ENCODE data around the gene ENPP1.
"Not testable (repeated sequence)": the region's sequence is repeated elsewhere in the genome, so short reads cannot be mapped to it uniquely, and the experiment has no call there.

Gene ENPP1

DNA sequence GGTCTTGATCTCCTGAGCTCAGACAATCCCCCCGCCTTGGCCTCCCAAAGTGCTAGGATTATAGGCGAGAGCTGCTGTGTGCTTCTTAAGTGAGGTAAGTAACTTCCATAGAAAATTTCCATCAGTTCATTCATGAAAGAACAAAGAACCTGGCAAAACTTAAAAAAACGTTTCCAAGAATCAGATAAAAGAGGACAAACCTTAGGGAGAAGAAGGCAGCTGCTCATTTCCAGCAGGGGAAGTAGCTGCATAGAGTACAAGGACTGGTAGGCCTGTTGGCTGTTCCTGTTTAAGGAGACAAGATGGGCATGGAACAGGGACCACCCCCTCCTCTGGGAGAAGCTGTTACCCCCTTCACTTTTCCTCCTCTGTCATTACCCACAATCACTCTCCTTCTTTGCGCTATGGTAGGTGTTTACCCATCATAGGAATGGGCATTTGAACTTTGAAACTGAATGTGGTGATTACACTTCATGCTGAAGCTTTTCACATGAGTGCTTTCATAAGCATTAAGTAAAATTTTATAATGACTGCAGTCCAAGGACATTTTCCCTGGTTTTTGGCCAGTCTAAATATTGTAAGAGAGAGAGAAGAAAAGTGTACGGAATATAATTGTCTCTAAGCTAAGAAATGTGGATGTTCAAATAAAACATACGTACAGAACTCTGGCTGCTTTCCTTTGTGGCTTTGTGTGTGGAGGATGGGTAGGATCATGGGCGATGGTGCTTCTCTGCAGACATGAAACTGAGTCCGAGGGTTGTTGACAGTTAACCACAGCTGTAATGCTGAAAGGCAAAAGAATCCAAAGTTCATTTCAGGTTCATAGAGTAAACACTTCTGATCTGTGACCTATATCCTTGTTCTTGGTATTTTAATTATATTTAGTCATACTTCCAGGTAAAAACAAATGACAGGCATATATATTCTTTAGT, 86.9 kb downstream of the ENPP1 start:
- no peak overlapping the region for H3K27ac ChIP-seq
- TF ChIP-seq, protein P1, sequence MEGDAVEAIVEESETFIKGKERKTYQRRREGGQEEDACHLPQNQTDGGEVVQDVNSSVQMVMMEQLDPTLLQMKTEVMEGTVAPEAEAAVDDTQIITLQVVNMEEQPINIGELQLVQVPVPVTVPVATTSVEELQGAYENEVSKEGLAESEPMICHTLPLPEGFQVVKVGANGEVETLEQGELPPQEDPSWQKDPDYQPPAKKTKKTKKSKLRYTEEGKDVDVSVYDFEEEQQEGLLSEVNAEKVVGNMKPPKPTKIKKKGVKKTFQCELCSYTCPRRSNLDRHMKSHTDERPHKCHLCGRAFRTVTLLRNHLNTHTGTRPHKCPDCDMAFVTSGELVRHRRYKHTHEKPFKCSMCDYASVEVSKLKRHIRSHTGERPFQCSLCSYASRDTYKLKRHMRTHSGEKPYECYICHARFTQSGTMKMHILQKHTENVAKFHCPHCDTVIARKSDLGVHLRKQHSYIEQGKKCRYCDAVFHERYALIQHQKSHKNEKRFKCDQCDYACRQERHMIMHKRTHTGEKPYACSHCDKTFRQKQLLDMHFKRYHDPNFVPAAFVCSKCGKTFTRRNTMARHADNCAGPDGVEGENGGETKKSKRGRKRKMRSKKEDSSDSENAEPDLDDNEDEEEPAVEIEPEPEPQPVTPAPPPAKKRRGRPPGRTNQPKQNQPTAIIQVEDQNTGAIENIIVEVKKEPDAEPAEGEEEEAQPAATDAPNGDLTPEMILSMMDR (conservative IDR thresholded peaks at IDR 0.05) = no peak
- TF ChIP-seq ZFX (IDR thresholded peaks at IDR 0.05) = no peak

DNA sequence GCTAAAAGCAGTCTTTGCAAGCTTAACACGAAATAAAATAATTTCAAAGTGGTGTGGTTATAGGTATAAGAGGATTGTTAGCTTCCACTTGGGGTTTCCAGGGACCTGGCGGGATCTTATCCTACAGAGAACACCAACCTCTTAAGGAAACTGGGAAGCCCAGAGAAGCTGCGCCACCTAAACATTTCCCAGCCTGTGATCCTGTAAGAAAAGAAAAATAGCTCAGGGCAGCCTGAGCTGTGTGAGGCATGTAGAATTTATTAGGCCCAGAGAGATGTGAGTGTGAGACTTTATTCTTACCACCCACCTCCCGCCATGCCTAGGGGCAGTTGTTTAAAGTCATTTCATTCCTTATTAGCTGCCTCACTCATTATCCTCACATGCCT, 89.2 kb downstream of the ENPP1 start:
- TF ChIP-seq ZFX (IDR thresholded peaks at IDR 0.05) = no peak
- TF ChIP-seq, protein P1 (conservative IDR thresholded peaks at IDR 0.05) = no peak
- H3K27ac ChIP-seq = no peak overlapping the region

DNA sequence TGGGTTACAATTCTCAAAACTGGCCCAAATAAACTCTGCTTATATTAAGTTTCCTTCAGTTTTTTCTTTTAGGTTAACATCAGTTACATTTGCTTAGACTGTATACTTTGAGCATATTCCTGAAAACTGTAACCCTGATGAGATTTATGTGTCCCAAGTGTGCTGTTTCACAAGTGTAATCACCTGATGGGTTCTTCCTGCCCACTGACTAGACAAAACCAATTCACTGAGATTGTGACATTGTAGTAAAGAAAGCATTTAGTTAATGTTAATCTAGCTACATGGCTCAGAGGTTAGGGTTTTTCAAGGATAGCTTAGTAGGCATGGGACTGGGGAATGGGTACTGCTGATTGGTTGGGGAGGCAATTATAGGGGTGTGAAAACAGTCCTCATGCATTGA, 89.8 kb downstream of the ENPP1 start:
- TF ChIP-seq, protein P1 (conservative IDR thresholded peaks at IDR 0.05) = no peak
- TF ChIP-seq ZFX (IDR thresholded peaks at IDR 0.05) = no peak
- H3K27ac ChIP-seq = no peak overlapping the region

DNA sequence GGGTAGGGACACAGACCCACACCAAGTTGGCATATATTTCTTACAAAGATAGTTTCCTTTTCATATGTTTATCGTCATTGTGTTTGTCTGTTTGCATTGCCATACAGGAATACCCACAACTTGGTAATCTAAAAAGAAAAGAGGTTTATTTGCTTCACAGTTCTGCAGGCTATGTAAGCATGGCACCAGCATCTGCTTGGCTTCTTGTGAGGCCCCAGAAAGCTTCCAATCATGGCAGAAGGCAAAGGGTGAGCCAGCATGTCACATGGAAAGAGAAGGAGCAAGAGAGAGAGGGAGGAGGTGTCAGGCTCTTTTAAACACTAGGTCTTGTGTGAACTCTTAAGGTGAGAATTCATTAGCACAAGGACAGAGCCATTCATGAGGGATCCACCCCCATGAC, 90.9 kb downstream of the ENPP1 start:
- H3K27ac ChIP-seq = no peak overlapping the region
- no peak for TF ChIP-seq ZFX (IDR thresholded peaks at IDR 0.05)
- TF ChIP-seq, protein P1 (conservative IDR thresholded peaks at IDR 0.05) = no peak

DNA sequence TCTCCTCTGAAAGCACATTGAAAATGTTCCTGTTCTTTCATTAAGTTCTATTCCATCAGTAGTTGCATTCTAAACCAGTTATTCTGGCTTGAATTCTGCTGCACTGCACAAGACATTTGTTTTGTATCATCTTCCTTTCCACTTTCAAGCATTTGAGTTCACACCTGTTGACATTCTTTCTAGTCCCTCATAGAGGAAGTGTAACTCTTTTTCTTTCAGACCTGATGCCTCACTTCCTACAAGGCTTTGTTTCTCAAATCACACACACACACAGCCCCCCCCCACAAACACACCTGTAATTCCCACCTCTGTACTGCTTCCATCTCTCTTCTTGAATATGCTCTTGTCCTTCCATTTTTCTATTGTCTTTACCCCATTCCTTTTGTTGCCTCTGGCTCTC, 92.4 kb downstream of the ENPP1 start:
- no peak for TF ChIP-seq ZFX (IDR thresholded peaks at IDR 0.05)
- TF ChIP-seq, protein P1 (conservative IDR thresholded peaks at IDR 0.05) = no peak

DNA sequence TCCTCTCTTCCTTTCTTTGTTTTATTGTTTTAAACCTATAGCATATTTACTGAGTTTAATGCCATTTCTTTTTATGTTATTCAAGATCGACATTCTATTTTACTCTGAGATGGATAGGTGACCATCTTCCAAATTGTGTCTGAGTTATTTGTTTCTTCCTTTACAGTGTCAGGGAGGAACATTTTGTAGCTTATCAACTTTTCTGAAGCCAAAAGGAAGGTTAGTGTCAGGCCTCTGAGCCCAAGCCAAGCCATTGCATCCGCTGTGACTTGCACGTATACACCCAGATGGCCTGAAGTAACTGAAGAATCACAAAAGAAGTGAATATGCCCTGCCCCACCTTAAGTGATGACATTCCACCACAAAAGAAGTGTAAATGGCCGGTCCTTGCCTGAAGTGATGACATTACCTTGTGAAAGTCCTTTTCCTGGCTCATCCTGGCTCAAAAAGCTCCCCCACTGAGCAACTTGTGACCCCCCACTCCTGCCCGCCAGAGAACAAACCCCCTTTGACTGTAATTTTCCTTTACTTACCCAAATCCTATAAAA, 93.6 kb downstream of the ENPP1 start:
- not testable (repeated sequence) for H3K27ac ChIP-seq

More for the DNA sequence above, 92.4 kb downstream of the ENPP1 start:
- H3K27ac ChIP-seq = no peak overlapping the region

DNA sequence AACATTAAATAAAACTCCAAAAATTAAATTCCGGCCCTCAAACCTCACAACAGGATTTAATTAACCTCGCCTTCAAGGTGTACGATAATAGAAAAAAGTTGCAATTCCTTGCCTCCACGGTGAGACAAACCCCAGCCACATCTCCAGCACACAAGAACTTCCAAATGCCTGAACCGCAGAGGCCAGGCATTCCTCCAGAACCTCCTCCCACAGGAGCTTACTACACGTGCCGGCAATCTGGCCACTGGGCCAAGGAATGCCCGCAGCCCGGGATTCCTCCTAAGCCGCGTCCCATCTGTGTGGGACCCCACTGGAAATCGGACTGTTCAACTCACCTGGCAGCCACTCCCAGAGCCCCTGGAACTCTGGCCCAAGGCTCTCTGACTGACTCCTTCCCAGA, 95.9 kb downstream of the ENPP1 start:
- H3K27ac ChIP-seq = not testable (repeated sequence)

DNA sequence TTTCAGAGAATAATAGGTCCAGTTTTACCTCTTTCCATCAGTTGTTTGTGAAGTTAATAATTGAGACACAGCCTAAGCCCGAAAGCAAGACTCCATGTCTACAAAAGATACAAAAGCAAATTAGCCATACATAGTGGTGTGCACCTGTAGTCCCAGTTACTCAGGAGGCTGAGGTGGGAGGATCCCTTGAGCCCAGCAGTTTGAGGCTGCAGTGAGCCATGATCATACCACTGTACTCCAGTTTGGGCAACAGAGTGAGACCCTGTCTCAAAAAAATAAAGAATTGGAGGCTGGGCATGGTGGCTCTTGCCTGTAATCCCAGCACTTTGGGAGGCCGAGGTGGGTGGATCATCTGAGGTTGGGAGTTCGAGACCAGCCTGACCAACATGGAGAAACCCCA, 101.0 kb downstream of the ENPP1 start:
- H3K27ac ChIP-seq = not testable (repeated sequence)
